AG09309 (cell line): ENCODE data around the gene TRPC1.

Experiments
- DNase-seq: peaks from one replicate; pipeline ENCODE4 v3.0.0-alpha.2; 2010; ENCODE audit warnings: low read depth
- H3K4me3 ChIP-seq: 2 replicates; pipeline ENCODE4 v1.5.1; 2011; ENCODE audit warnings: mild to moderate bottlenecking, low read depth, low read length, moderate library complexity; ENCODE audit not compliant: control insufficient read depth
- TF ChIP-seq, protein P1 (sequence below): IDR thresholded peaks from 2 replicates; pipeline ENCODE4 v1.5.1; 2011; ENCODE audit warnings: mild to moderate bottlenecking, low read depth, low read length, inconsistent platforms; ENCODE audit not compliant: insufficient read depth, control insufficient read depth; ENCODE audit errors: missing control alignments

TRPC1 gene

DNA sequence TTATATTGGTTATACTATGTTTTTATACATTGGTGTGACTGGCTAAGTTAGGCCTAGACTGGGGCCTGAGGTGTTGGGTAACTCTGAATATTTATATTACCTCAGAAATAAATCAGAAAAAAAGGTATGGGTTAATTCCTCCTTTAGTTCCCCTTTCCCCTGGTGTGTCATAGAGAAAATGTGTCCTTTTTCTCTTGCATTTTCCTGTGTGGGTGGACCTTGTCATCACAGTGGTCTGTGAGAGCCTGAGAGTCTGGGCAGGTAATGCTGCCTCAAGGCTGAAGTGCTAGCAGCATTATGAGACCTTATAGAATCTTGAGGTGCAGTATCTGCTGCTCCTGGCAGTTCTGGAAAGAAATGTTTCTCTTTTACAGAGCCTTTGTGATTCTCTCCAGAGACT lies 95.3 kb downstream of the TRPC1 start:
- DNase-seq: no peak
- TF ChIP-seq, protein P1, sequence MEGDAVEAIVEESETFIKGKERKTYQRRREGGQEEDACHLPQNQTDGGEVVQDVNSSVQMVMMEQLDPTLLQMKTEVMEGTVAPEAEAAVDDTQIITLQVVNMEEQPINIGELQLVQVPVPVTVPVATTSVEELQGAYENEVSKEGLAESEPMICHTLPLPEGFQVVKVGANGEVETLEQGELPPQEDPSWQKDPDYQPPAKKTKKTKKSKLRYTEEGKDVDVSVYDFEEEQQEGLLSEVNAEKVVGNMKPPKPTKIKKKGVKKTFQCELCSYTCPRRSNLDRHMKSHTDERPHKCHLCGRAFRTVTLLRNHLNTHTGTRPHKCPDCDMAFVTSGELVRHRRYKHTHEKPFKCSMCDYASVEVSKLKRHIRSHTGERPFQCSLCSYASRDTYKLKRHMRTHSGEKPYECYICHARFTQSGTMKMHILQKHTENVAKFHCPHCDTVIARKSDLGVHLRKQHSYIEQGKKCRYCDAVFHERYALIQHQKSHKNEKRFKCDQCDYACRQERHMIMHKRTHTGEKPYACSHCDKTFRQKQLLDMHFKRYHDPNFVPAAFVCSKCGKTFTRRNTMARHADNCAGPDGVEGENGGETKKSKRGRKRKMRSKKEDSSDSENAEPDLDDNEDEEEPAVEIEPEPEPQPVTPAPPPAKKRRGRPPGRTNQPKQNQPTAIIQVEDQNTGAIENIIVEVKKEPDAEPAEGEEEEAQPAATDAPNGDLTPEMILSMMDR: no peak
- H3K4me3 ChIP-seq: no peak overlapping the region

DNA sequence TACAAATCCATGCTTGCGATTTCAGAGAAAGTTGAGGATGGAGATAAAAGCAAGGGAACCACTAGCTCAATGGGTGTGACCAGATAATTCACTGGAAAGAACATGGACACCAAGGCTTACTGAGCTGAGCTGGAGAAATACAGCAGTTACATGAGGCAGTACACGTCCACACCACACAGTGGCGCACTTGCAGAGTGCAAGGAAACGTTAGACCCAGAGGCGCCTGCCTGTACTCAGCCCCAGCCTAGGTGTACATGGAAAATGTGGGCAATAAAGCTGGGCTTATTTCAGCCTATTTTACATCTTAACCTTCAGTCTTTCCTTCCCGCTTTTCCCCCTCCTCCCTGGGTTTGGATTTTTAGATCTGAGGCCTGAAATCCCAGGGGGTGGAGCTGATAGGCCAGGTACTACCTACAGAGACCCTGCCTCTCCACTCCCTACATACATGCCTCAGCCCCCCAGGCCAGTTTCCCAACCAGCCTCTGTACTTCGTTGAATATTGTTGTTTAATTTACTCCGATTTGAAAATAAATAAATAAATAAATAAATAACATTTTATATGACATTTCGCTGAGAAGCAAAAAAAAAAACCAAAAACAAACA lies 105.0 kb downstream of the TRPC1 start:
- TF ChIP-seq, protein P1: peak; percentile 92
- H3K4me3 ChIP-seq: no peak overlapping the region
- DNase-seq: peak; percentile 40

DNA sequence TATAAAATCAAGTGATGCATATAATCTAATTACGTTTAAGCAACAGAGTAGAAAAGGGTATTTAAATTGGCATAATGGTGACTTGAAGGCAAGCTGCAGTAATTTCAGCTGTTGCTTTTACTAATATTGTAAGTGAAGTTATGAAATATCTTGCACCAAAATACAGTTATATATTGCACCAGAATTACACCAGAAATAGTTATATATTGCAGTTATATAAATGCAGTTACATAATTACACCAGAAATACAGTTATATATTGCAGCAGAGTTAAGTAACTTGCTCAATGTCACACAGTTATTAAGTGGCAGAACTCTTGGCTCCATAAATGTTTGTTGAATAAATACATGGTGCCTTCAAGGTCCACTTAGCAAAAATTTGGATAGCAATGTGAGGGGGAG lies 113.7 kb downstream of the TRPC1 start:
- TF ChIP-seq, protein P1: no peak
- H3K4me3 ChIP-seq: no peak overlapping the region
- no peak for DNase-seq

DNA sequence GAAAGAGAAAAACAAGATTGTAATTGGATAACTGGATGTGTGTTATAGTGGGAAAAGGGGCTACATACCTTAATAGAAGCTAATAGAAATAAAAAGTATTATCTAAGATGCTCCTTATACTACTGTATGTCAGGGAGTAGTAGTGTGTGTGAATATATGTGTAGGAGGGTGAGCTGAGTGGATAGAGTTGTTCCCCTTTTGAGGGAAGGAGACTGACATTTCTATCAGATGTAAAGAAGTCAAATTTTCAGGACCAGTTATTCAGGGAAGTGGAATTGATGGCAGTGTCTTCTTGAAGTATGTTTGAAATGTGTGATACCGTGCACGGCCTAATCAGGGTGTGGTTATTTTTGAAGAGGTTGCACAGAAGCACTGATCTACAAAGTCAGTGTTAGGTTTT lies 116.0 kb downstream of the TRPC1 start:
- no peak for DNase-seq
- no peak overlapping the region for H3K4me3 ChIP-seq
- TF ChIP-seq, protein P1: no peak

DNA sequence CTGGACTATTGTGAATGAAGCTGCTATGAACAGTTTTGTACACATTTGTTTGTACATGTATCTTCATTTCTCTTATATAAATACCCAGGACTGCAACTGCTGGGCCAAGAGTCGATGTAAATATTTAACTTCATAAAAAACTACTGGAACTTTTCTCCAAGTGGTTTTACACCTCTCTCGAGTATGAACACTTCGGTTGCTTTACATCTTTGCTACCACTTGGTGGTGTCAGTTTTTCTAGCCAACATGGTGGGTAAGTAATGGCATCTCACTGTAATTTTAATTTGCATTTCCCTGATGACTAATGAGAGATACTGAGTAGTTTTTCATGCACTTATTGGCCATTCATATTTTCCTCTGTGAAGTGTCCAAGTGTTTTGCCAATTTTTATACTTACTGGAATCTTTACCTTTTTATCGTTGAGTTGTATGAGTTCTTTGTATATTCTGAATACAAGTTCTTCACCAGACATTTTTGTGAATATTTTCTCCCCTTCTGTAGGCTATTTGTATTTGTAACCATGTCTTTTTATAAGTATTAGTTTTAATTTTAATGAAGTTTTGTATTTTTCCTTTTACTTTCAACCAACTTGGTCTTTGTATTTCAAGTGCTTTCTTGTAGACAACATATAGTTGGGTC lies 120.6 kb downstream of the TRPC1 start:
- H3K4me3 ChIP-seq: no peak overlapping the region
- peak; percentile 28 for DNase-seq
- TF ChIP-seq, protein P1: peak; percentile 63

DNA sequence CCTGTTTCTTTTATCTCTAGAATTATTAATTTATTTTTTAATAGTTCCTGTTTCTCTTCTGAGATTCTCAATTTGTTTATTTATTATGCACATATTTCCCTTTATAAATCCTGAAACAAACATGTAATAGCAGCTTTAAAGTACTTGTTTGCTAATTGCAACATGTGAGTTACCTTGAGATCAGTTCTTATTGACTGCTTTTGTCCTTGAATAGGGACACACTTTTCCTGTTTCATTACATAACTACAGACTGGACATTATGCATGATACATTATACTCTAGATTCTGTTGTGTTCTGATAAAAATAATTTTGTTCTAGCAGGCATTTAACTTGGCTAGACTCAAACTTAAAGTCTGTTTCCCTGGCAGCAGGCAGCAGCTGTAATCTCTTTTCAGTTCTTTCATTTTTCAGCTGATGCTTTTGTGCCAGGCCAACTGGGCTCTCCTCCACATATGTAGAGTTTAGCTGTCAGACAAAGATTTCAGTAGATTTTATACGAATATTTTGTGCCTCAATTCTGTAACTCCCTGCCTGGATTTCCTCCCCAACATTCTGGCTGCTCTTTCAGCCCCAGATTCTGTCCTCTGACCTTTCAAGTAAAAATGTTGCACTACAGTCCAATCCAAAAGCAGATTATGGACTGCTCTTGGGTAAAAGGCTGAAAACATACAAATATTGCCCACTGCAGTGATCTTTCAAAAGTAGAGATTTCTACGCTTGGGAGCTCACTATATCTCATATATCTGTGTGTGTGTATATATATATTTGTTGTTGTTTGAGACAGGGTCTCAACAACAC lies 123.1 kb downstream of the TRPC1 start:
- no peak overlapping the region for H3K4me3 ChIP-seq
- TF ChIP-seq, protein P1: no peak
- no peak for DNase-seq
